RWPE1 (cell line): ENCODE results near the gene ZNF385A.
"Not testable (repeated sequence)": the region's sequence is repeated elsewhere in the genome, so short reads cannot be mapped to it uniquely, and the experiment has no call there.

ENCODE experiments used
- CTCF ChIA-PET: fragments of 350-600 bp; sonication (Branson Sonifier 250); formaldehyde crosslinking; extraction: SDS; loops from one replicate; lab custom pipeline; 2021; lab: Yijun Ruan, JAX
- POLR2A ChIA-PET: fragments of 400-600 bp; formaldehyde crosslinking; extraction: SDS; loops from one replicate; lab custom pipeline; 2020; ENCODE audit warnings: antibody characterized with exemption; ENCODE audit not compliant: low non-redundant PET; lab: Yijun Ruan, JAX
- DNase-seq: peaks from one replicate; pipeline ENCODE4 v3.0.0; 2012; ENCODE audit warnings: low spot score
- H3K27ac ChIP-seq: fragments of 450-650 bp; 2 replicates; pipeline ENCODE4 v1.5.1; 2017
- TF ChIP-seq, protein P1 (sequence below): fragments of 450-650 bp; conservative IDR thresholded peaks from 2 replicates; pipeline ENCODE4 v1.5.1; 2017; ENCODE audit warnings: low read depth, mild to moderate bottlenecking

ZNF385A gene

GRCh38 chr12:54356951-54357356, 27.6 kb downstream of the ZNF385A start:
- no peak for DNase-seq
- TF ChIP-seq, protein P1, sequence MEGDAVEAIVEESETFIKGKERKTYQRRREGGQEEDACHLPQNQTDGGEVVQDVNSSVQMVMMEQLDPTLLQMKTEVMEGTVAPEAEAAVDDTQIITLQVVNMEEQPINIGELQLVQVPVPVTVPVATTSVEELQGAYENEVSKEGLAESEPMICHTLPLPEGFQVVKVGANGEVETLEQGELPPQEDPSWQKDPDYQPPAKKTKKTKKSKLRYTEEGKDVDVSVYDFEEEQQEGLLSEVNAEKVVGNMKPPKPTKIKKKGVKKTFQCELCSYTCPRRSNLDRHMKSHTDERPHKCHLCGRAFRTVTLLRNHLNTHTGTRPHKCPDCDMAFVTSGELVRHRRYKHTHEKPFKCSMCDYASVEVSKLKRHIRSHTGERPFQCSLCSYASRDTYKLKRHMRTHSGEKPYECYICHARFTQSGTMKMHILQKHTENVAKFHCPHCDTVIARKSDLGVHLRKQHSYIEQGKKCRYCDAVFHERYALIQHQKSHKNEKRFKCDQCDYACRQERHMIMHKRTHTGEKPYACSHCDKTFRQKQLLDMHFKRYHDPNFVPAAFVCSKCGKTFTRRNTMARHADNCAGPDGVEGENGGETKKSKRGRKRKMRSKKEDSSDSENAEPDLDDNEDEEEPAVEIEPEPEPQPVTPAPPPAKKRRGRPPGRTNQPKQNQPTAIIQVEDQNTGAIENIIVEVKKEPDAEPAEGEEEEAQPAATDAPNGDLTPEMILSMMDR = no peak
- CTCF ChIA-PET = interaction anchor here (0.6 to 0.9 kb wide), 2 partner anchors 19 to 359 kb away, joined by 3 to 4 read pairs; no protein-coding TSS in a partner anchor
- POLR2A ChIA-PET = no interaction called here
- peak overlapping the region; percentile 95 for H3K27ac ChIP-seq

DNA sequence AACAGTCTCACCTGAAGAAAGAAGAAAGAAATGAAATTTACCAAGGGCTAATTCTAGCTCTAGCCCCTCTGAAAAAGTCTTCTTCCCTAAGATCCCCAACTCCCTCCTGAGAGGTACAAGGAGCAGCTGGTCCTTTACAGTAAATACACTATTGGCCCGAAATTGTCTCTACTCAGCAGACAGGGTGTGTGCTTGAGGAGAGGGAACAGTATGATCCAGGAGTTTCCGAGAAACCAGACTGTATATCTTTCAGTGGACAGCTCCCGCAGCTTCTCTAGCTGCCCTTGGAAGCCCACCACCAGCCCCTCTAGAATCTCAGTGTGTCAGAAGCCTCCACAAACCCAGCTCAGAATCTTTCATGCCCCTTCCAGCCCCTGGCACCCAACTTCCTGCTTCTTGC, 28.3 kb downstream of the ZNF385A start:
- TF ChIP-seq, protein P1 = no peak
- no peak for DNase-seq
- ChIA-PET CTCF (interaction anchor here (1.1 kb wide), 1 partner anchor 136 kb away, joined by 4 read pairs; no protein-coding TSS in a partner anchor), POLR2A (no interaction called here)
- H3K27ac ChIP-seq = peak overlapping the region; percentile 27; the same call in 1 of the 2 replicates

- CTCF ChIA-PET = interaction anchor here (1.1 kb wide), 1 partner anchor 135 kb away, joined by 4 read pairs; no protein-coding TSS in a partner anchor
- TF ChIP-seq, protein P1 = no peak
- no peak for DNase-seq
These were observed 29.3 kb downstream of the ZNF385A start for GRCh38 chr12:54355104-54355815.

GRCh38 chr12:54354271-54354670, 30.3 kb downstream of the ZNF385A start:
- DNase-seq, CTCF ChIA-PET, POLR2A ChIA-PET: not testable (repeated sequence)
- H3K27ac ChIP-seq = peak overlapping the region; percentile 81

More at GRCh38 chr12:54355104-54355815, 29.3 kb downstream of the ZNF385A start:
- H3K27ac ChIP-seq = peak overlapping the region; percentile 81
- POLR2A ChIA-PET = no interaction called here

DNA sequence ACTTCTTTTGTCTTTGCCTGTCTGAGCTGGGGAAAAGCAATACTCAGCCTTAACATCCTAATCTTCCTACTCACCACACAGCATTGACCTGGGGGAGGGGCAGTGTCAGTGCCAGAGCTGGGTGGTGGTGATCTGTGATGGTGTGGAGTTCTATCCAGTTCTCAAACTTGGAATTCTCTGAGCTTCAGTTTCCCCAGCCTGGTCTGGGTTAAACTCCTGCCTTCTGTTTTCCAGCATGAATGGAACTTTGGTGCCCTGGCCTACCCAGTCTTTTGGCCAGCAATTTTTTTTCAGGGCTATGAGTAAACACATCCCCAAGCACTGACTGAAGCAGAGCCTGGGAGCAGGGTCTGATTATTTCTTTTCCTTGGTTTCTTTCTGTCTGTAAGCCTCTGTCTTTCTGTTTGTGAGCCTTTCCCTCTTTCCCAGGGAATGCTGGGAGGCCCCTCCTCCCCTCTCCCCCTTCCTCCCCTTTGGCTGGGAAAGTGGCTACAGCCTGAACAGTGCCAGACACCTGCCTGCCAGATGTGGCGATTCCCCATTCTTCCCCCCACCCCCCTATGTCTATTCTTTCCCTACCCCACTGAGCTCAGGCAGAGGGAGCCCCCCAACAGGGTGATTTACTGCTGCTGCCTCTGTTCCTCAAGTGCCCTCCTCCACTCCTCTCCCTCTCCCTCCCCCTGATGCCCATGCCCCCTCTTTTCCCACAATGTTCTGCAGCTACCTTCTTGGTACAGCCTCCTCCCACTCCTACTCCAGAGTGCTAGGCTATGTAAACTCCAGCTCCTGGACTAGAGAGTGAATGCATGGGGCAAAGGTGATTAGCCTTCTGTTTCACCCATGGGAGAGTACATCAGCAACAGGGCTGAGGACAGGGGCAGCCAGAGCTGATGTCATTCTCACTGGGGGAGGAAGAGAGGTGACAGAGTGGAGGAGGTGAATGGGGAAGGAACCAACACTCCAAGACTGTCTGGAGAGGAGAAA, 31.4 kb downstream of the ZNF385A start:
- H3K27ac ChIP-seq = peak overlapping the region; percentile 81
- no peak for DNase-seq
- POLR2A ChIA-PET = interaction anchor here (0.7 kb wide), 1 partner anchor 367 kb away, joined by 3 read pairs; no protein-coding TSS in a partner anchor
- CTCF ChIA-PET = interaction anchor here (0.6 to 1.4 kb wide), 5 partner anchors 16 to 133 kb away, joined by 3 to 5 read pairs (median 3); no protein-coding TSS in a partner anchor
- TF ChIP-seq, protein P1 = no peak

GRCh38 chr12:54352022-54352531, 32.5 kb downstream of the ZNF385A start:
- ChIA-PET CTCF (no interaction called here), POLR2A (no interaction called here)
- no peak for DNase-seq
- TF ChIP-seq, protein P1 = no peak
- peak overlapping the region; percentile 81 for H3K27ac ChIP-seq
